KMS-11 (cell line): Measurements from ENCODE around the gene BROX.
A peak's percentile ranks its signal among the peaks of the same experiment; 100 is the strongest.
"Not testable (repeated sequence)": the region's sequence is repeated elsewhere in the genome, so short reads cannot be mapped to it uniquely, and the experiment has no call there.

ENCODE experiments used
- H2AFZ ChIP-seq: fragments of 200-600 bp; sonication (generic); 2 replicates; pipeline ENCODE4 v1.6.1; 2016; ENCODE audit warnings: antibody characterized with exemption, mixed run types, low read depth
- H3K27ac ChIP-seq: fragments of 200-600 bp; sonication (generic); 2 replicates; pipeline ENCODE4 v1.6.1; 2016; ENCODE audit warnings: mild to moderate bottlenecking, mixed run types
- H3K27me3 ChIP-seq: fragments of 200-600 bp; sonication (generic); 2 replicates; pipeline ENCODE4 v1.6.1; 2017; ENCODE audit warnings: mild to moderate bottlenecking, low read depth, mixed run types, moderate library complexity; ENCODE audit not compliant: insufficient read depth
- H3K36me3 ChIP-seq: fragments of 200-600 bp; sonication (generic); 2 replicates; pipeline ENCODE4 v1.6.1; 2017; ENCODE audit warnings: mild to moderate bottlenecking, mixed run types; ENCODE audit not compliant: insufficient read depth
- H3K4me1 ChIP-seq: fragments of 200-600 bp; sonication (generic); 2 replicates; pipeline ENCODE4 v1.6.1; 2016; ENCODE audit warnings: mild to moderate bottlenecking, low read depth, mixed run types; ENCODE audit not compliant: poor library complexity, severe bottlenecking
- H3K4me2 ChIP-seq: fragments of 200-600 bp; sonication (generic); 2 replicates; pipeline ENCODE4 v1.7.0; 2016; ENCODE audit warnings: mild to moderate bottlenecking, mixed run types
- H3K4me3 ChIP-seq: fragments of 200-600 bp; sonication (generic); IDR thresholded peaks from 2 replicates; pipeline ENCODE4 v1.6.1; 2017; ENCODE audit warnings: low read depth, low read length, mixed read lengths; ENCODE audit not compliant: insufficient read depth
- H3K79me2 ChIP-seq: fragments of 200-600 bp; sonication (generic); 2 replicates; pipeline ENCODE4 v1.6.1; 2016; ENCODE audit warnings: low read depth, mixed run types; ENCODE audit not compliant: insufficient read depth
- H3K9ac ChIP-seq: fragments of 200-600 bp; sonication (generic); 2 replicates; pipeline ENCODE4 v1.6.1; 2016; ENCODE audit warnings: mild to moderate bottlenecking, mixed run types
- H4K20me1 ChIP-seq: fragments of 200-600 bp; sonication (generic); 2 replicates; pipeline ENCODE4 v1.6.1; 2016; ENCODE audit warnings: mild to moderate bottlenecking, mixed run types; ENCODE audit not compliant: insufficient read depth
- TF ChIP-seq, protein P1 (sequence below): fragments of 200-600 bp; sonication (generic); conservative IDR thresholded peaks from 2 replicates; pipeline ENCODE4 v1.6.1; 2017; ENCODE audit warnings: low read depth, mild to moderate bottlenecking, antibody characterized with exemption, low read length, moderate library complexity, mixed read lengths

BROX gene, protein sequence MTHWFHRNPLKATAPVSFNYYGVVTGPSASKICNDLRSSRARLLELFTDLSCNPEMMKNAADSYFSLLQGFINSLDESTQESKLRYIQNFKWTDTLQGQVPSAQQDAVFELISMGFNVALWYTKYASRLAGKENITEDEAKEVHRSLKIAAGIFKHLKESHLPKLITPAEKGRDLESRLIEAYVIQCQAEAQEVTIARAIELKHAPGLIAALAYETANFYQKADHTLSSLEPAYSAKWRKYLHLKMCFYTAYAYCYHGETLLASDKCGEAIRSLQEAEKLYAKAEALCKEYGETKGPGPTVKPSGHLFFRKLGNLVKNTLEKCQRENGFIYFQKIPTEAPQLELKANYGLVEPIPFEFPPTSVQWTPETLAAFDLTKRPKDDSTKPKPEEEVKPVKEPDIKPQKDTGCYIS

DNA sequence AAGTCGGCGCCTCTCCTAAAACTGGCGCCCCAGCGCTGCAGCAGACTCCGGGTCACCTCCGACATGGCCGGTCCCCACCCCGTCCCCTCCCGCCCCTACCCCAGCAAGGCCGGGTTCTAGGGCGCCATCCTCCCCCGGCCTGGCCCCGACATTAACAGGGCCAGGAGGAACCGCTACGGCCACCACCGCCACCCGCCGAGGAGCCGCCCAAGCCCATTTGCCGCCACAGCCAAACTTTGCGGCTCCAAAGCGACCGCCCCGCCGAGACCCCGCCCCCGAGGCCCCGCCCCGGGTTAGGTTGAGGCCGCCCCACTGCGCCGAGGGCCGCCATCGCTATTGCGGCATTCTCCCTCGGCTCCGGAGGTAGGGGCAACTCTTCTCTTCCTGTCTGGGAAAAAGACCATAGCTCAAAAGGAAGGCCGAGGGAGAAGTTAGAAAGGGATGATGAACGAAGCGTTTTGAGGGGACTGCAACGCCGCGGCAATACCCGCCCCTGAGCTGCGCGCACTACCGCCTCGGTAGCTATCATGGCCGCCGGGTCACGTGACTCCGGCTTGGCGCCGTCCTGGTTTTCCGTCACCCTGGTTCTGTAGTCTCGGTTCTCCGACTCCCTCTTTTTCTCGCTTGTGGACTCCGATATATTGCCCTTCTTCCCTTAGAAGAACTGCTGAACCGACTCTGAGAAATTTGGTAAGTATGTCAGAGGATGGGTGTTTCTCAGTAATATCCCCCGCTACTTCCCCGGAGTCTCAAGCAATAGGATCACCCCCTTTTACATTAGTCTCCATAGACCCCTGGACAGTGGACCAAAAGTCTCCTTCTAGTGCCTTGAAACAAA lies at the start of gene BROX, which contains the start of gene AIDA:
Gene BROX, plus strand, starts transcription at position 312 of the 838 bp plus-strand sequence. CDS start 3,136 bp downstream, outside the sequence.
Gene AIDA, minus strand, starts transcription at position 239 of the 838 bp plus-strand sequence. Its CDS starts 174 bp downstream, at position 65.
- H3K79me2 ChIP-seq = peaks cover 41% of the 10 kb centered on the region
- no peaks in the 10 kb centered on the region for H4K20me1 ChIP-seq
- H2AFZ ChIP-seq = peak within 1 kb of the TSS; percentile 92
- H3K9ac ChIP-seq = peak within 1 kb of the TSS; percentile 75
- peak within 1 kb of the TSS; percentile 82 for H3K4me2 ChIP-seq
- peaks cover 16% of the 10 kb centered on the region for H3K4me1 ChIP-seq
- H3K27ac ChIP-seq = peak within 1 kb of the TSS; percentile 80
- TF ChIP-seq, protein P1, sequence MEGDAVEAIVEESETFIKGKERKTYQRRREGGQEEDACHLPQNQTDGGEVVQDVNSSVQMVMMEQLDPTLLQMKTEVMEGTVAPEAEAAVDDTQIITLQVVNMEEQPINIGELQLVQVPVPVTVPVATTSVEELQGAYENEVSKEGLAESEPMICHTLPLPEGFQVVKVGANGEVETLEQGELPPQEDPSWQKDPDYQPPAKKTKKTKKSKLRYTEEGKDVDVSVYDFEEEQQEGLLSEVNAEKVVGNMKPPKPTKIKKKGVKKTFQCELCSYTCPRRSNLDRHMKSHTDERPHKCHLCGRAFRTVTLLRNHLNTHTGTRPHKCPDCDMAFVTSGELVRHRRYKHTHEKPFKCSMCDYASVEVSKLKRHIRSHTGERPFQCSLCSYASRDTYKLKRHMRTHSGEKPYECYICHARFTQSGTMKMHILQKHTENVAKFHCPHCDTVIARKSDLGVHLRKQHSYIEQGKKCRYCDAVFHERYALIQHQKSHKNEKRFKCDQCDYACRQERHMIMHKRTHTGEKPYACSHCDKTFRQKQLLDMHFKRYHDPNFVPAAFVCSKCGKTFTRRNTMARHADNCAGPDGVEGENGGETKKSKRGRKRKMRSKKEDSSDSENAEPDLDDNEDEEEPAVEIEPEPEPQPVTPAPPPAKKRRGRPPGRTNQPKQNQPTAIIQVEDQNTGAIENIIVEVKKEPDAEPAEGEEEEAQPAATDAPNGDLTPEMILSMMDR = no peak
- H3K4me3 ChIP-seq = peak within 1 kb of the TSS; percentile 93
- no peaks in the 10 kb centered on the region for H3K27me3 ChIP-seq
- no peaks in the 10 kb centered on the region for H3K36me3 ChIP-seq

- Histone ChIP-seq H3K9ac (no peak overlapping the region), H4K20me1 (no peaks in the 10 kb centered on the region), H3K79me2 (no peaks in the 10 kb centered on the region), H3K4me3 (no peak overlapping the region), H3K27me3 (no peaks in the 10 kb centered on the region), H3K4me2 (no peak overlapping the region), H3K36me3 (no peaks in the 10 kb centered on the region; the same call in 1 of the 2 replicates), H3K27ac (no peak overlapping the region), H2AFZ (no peak overlapping the region), H3K4me1 (no peaks in the 10 kb centered on the region)
- TF ChIP-seq, protein P1 = no peak
Measured at GRCh38 chr1:222663431-222663934, 48.9 kb upstream of the BROX start.

DNA sequence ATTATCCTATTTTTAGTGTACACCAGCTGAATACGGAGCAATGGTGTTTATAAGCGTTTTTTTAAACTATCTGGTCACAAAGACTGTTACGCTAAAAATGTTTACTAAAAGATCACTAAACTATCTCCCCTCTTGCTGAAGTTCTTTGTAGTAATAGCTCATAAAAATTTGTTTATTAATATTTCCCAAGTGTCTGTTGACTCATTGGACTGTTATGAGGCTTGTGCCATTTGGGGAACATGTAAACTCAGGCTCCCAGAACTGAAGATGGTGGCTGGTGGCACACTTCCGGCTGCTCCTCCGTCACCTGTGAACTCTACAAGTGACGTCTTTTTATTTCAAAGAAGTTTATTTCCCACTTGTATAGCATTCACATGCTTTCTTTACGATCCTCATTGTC lies 46.4 kb upstream of the BROX start:
- Histone ChIP-seq H4K20me1 (no peaks in the 10 kb centered on the region), H3K27ac (no peak overlapping the region), H3K4me3 (no peak overlapping the region), H3K79me2 (no peaks in the 10 kb centered on the region), H3K4me2 (no peak overlapping the region), H3K27me3 (no peaks in the 10 kb centered on the region), H2AFZ (no peak overlapping the region), H3K9ac (no peak overlapping the region), H3K36me3 (no peaks in the 10 kb centered on the region; the same call in 1 of the 2 replicates), H3K4me1 (no peaks in the 10 kb centered on the region)
- TF ChIP-seq, protein P1 = no peak

- not testable (repeated sequence) for H4K20me1 ChIP-seq, H3K4me2 ChIP-seq, H3K4me3 ChIP-seq, H3K27me3 ChIP-seq, H3K79me2 ChIP-seq, H2AFZ ChIP-seq, H3K36me3 ChIP-seq, H3K9ac ChIP-seq, H3K4me1 ChIP-seq, H3K27ac ChIP-seq
Measured at GRCh38 chr1:222668184-222668583, 44.2 kb upstream of the BROX start.

DNA sequence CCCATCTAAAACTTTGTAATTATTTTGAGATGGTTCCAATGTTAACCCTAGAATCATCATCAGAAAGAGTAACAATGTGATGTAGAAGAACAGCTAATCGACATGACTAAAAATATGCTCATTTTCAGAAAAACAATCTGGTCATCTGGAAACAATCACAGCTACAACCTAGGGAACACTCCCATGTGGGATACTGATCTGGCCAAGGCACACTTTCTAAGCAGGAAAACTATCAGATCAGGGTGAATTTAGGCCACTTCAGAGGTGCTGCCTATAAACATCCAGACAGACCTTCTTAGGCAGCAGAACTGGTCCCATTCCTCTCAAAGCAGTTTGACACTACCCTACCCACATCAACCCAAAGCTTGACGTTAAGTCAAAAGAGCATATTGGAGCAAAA lies 43.3 kb upstream of the BROX start:
- H3K36me3 ChIP-seq, H3K9ac ChIP-seq, H2AFZ ChIP-seq, H3K4me1 ChIP-seq, H3K4me2 ChIP-seq, H3K4me3 ChIP-seq, H3K27ac ChIP-seq, H3K27me3 ChIP-seq, H3K79me2 ChIP-seq, H4K20me1 ChIP-seq: not testable (repeated sequence)
